ENCODE results near the gene HEATR9.

The HEATR9 gene

GRCh38 chr17:35864853-35865252, 3.8 kb downstream of the HEATR9 start:
- Histone ChIP-seq H3K4me2 (ENCODE audit: low read length) (no peak overlapping the region), H3K9me2 (ENCODE audit: low read depth, low read length) (no peaks in the 10 kb centered on the region), H3K27me3 (ENCODE audit: insufficient read depth, low read length) (no peaks in the 10 kb centered on the region), H3K4me1 (ENCODE audit: insufficient read depth, low read length, severe bottlenecking) (no peaks in the 10 kb centered on the region), H2AFZ (ENCODE audit: low read length) (no peak overlapping the region), H3K79me2 (ENCODE audit: insufficient read depth, low read length) (no peaks in the 10 kb centered on the region), H3K9me3 (ENCODE audit: low read length) (no peaks in the 10 kb centered on the region), H3K27ac (ENCODE audit: low read depth, low read length, poor library complexity, severe bottlenecking) (no peak overlapping the region), H3K4me3 (ENCODE audit: low read depth, low read length, poor library complexity, severe bottlenecking) (no peak overlapping the region), H3F3A (ENCODE audit: insufficient read depth, low read length) (no peaks in the 10 kb centered on the region), H3K9ac (ENCODE audit: low read length) (no peak overlapping the region), H4K20me1 (ENCODE audit: insufficient read depth, low read length) (no peaks in the 10 kb centered on the region), H3K36me3 (ENCODE audit: insufficient read depth, low read length) (no peaks in the 10 kb centered on the region; the same call in 1 of the 2 replicates)
- TF ChIP-seq CTCF (IDR thresholded peaks at IDR 0.05; ENCODE audit: low read length) (no peak), EZH2 (IDR thresholded peaks at IDR 0.05; ENCODE audit: borderline replicate concordance, low read length) (no peak)

- H4K20me1 ChIP-seq (ENCODE audit: insufficient read depth, low read length): no peaks in the 10 kb centered on the region
- H3K9me3 ChIP-seq (ENCODE audit: low read length): no peaks in the 10 kb centered on the region
- no peaks in the 10 kb centered on the region for H3K9me2 ChIP-seq (ENCODE audit: low read depth, low read length)
- H3K36me3 ChIP-seq (ENCODE audit: insufficient read depth, low read length): peaks cover 18% of the 10 kb centered on the region; the same call in 1 of the 2 replicates
- H2AFZ ChIP-seq (ENCODE audit: low read length): no peak overlapping the region
- no peaks in the 10 kb centered on the region for H3K27me3 ChIP-seq (ENCODE audit: insufficient read depth, low read length)
- no peak overlapping the region for H3K9ac ChIP-seq (ENCODE audit: low read length)
- no peak overlapping the region for H3K4me3 ChIP-seq (ENCODE audit: low read depth, low read length, poor library complexity, severe bottlenecking)
- no peak overlapping the region for H3K27ac ChIP-seq (ENCODE audit: low read depth, low read length, poor library complexity, severe bottlenecking)
- H3F3A ChIP-seq (ENCODE audit: insufficient read depth, low read length): no peaks in the 10 kb centered on the region
- H3K79me2 ChIP-seq (ENCODE audit: insufficient read depth, low read length): no peaks in the 10 kb centered on the region
- no peaks in the 10 kb centered on the region for H3K4me1 ChIP-seq (ENCODE audit: insufficient read depth, low read length, severe bottlenecking)
- H3K4me2 ChIP-seq (ENCODE audit: low read length): no peak overlapping the region
- TF ChIP-seq EZH2 (IDR thresholded peaks at IDR 0.05; ENCODE audit: borderline replicate concordance, low read length): no peak
- no peak for TF ChIP-seq CTCF (IDR thresholded peaks at IDR 0.05; ENCODE audit: low read length)
Measured at GRCh38 chr17:35856603-35857002, 12.1 kb downstream of the HEATR9 start.

GRCh38 chr17:35855965-35856364, 12.7 kb downstream of the HEATR9 start:
- H3K27ac ChIP-seq (ENCODE audit: low read depth, low read length, poor library complexity, severe bottlenecking): no peak overlapping the region
- no peak overlapping the region for H3K4me2 ChIP-seq (ENCODE audit: low read length)
- TF ChIP-seq EZH2 (IDR thresholded peaks at IDR 0.05; ENCODE audit: borderline replicate concordance, low read length) (no peak), CTCF (IDR thresholded peaks at IDR 0.05; ENCODE audit: low read length) (no peak)
- no peaks in the 10 kb centered on the region for H3K9me3 ChIP-seq (ENCODE audit: low read length)
- no peak overlapping the region for H3K4me3 ChIP-seq (ENCODE audit: low read depth, low read length, poor library complexity, severe bottlenecking)
- no peaks in the 10 kb centered on the region for H3K4me1 ChIP-seq (ENCODE audit: insufficient read depth, low read length, severe bottlenecking)
- no peaks in the 10 kb centered on the region for H4K20me1 ChIP-seq (ENCODE audit: insufficient read depth, low read length)
- no peaks in the 10 kb centered on the region for H3K27me3 ChIP-seq (ENCODE audit: insufficient read depth, low read length)
- H2AFZ ChIP-seq (ENCODE audit: low read length): no peak overlapping the region
- no peaks in the 10 kb centered on the region for H3K79me2 ChIP-seq (ENCODE audit: insufficient read depth, low read length)
- H3K9me2 ChIP-seq (ENCODE audit: low read depth, low read length): no peaks in the 10 kb centered on the region
- peaks cover 22% of the 10 kb centered on the region; the same call in 1 of the 2 replicates for H3K36me3 ChIP-seq (ENCODE audit: insufficient read depth, low read length)
- H3K9ac ChIP-seq (ENCODE audit: low read length): no peak overlapping the region
- no peaks in the 10 kb centered on the region for H3F3A ChIP-seq (ENCODE audit: insufficient read depth, low read length)
